OCI-LY7 (cell line): ENCODE data around the gene RTL10.

Experiments
- EZH2phosphoT487 ChIP-seq: fragments of 200-600 bp; sonication (generic); IDR thresholded peaks from 2 replicates; pipeline ENCODE4 v1.6.1; 2018; ENCODE audit warnings: low read depth, borderline replicate concordance, mild to moderate bottlenecking, mixed run types, antibody characterized with exemption, low read length, moderate library complexity, mixed read lengths
- TF ChIP-seq, protein P1 (sequence below): fragments of 200-600 bp; sonication (generic); conservative IDR thresholded peaks from 2 replicates; pipeline ENCODE4 v1.5.1; 2014; ENCODE audit warnings: mild to moderate bottlenecking, antibody characterized with exemption, low read length, moderate library complexity, mixed read lengths

DNA sequence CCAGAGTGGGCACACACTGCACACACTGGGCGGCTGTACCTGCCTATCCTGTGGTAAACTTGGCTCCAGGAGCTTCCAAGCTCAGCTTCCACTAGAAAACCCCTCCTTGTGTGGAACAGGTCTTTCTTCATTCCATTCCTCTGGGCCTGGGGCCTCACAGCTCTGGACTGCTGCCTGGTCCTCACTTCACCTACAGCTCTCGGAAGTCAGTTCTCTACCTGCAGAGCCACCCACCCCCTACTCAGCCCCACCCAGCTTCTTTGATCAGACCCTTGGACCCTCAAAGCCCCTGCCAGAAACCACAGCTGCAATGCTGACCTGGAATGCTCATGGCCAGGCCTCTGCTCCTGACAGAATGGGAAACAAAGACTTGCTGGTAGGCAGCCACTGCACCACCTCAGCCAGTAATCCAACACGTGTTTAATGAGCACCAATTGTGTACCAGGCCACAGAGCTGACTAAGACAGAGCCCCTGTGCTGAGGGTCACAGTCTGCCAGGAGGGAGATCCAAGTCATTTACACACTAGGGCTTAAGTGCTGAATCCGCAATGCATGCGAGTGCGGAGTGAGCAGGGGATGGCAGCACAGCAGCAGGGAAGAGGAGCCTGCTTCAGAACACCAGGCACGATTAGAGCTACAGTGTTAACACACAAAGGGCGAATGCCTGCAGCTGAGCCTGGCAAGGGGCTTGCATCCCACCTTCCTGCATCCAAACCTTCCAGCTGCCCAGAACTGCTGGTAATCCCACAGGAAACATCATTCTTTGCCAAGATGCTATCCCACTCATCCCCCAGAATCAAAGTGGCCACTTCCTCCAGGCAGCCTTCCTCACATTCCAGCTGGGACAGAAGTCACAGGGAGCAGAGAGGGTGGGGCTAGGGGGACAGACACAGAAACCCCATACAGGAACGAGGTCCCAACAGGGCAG lies 4.6 kb downstream of the RTL10 start:
- TF ChIP-seq, protein P1, sequence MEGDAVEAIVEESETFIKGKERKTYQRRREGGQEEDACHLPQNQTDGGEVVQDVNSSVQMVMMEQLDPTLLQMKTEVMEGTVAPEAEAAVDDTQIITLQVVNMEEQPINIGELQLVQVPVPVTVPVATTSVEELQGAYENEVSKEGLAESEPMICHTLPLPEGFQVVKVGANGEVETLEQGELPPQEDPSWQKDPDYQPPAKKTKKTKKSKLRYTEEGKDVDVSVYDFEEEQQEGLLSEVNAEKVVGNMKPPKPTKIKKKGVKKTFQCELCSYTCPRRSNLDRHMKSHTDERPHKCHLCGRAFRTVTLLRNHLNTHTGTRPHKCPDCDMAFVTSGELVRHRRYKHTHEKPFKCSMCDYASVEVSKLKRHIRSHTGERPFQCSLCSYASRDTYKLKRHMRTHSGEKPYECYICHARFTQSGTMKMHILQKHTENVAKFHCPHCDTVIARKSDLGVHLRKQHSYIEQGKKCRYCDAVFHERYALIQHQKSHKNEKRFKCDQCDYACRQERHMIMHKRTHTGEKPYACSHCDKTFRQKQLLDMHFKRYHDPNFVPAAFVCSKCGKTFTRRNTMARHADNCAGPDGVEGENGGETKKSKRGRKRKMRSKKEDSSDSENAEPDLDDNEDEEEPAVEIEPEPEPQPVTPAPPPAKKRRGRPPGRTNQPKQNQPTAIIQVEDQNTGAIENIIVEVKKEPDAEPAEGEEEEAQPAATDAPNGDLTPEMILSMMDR, result no peak
- TF ChIP-seq EZH2phosphoT487, result no peak
